Spleen (tissue), 11 donors: ENCODE measurements around the gene C16orf89. TPM values are rescaled to one million over a fixed set of nuclear protein-coding genes. Genes with fewer than 3 reads are reported as not detected.

Source experiments
- DNase-seq: peaks from one replicate; pipeline ENCODE4 v3.0.0-alpha.2; 2020
- H3K27ac ChIP-seq, 8 donors: fragments of 200-600 bp; sonication (generic) in 7 of 8; 1 replicate in 4 of 8; 2 replicates in 4 of 8; pipeline versions ENCODE4 v1.5.0 to v1.8.0; 2016 to 2021; ENCODE audit warnings: inconsistent platforms in 4 of 8, mild to moderate bottlenecking in 4 of 8, moderate library complexity in 1 of 8
- H3K27me3 ChIP-seq, 7 donors: fragments of 200-600 bp; sonication (generic) in 6 of 7; replicated peaks in 1 of 7; 1 replicate in 4 of 7; 2 replicates in 3 of 7; pipeline versions ENCODE4 v1.5.0 to v1.8.0; 2016 to 2021; ENCODE audit warnings: inconsistent platforms in 3 of 7, mild to moderate bottlenecking in 1 of 7
- H3K36me3 ChIP-seq, 6 donors: fragments of 200-600 bp; sonication (generic) in 5 of 6; 1 replicate in 4 of 6; 2 replicates in 2 of 6; pipeline versions ENCODE4 v1.5.0 to v1.8.0; 2016 to 2021; ENCODE audit warnings: inconsistent platforms in 2 of 6
- H3K4me1 ChIP-seq, 6 donors: fragments of 200-600 bp; sonication (generic) in 5 of 6; 1 replicate in 3 of 6; 2 replicates in 3 of 6; pipeline versions ENCODE4 v1.5.0 to v1.8.0; 2016 to 2021; ENCODE audit warnings: inconsistent platforms in 3 of 6
- H3K4me3 ChIP-seq, 8 donors: fragments of 200-600 bp; sonication (generic) in 7 of 8; 1 replicate in 4 of 8; 2 replicates in 4 of 8; pipeline versions ENCODE4 v1.5.0 to v1.8.0; 2016 to 2021; ENCODE audit warnings: inconsistent platforms in 4 of 8, mild to moderate bottlenecking in 4 of 8, moderate library complexity in 2 of 8
- H3K9me3 ChIP-seq, 8 donors: fragments of 200-600 bp; sonication (generic) in 7 of 8; 1 replicate in 4 of 8; 2 replicates in 4 of 8; pipeline versions ENCODE4 v1.5.0 to v1.8.0; 2016 to 2021; ENCODE audit warnings: inconsistent platforms in 4 of 8
- POLR2A ChIP-seq, 3 donors: fragments of 450-650 bp; IDR thresholded peaks; one replicate each; pipeline ENCODE4 v1.5.1; 2017; ENCODE audit warnings: antibody characterized with exemption in 3 of 3, mild to moderate bottlenecking in 1 of 3
- POLR2AphosphoS5 ChIP-seq, 3 donors: sonication (generic); formaldehyde crosslinking; IDR thresholded peaks; one replicate each; pipeline ENCODE4 v1.5.1; 2017; ENCODE audit warnings: antibody characterized with exemption in 3 of 3
- WGBS, 5 donors: extraction: QIAGEN DNeasy Blood & Tissue Kit in 3 of 5; methylation state at CpG; one replicate each; pipeline versions ENCODE4 v1.1.5 to v1.1.7; 2013 to 2018; 5-methylcytosine and 5-hydroxymethylcytosine counted together
- intact Hi-C: fragments of 100-400 bp; cut with DNase I; formaldehyde crosslinking; loops from one replicate; pipeline ENCODE4 v1.15.0; 2023; ENCODE audit warnings: low total_unique reads
- polyA plus RNA-seq, 3 donors: library from polyadenylated mRNA; stranded (reverse); fragments of 200-250 nt; gene quantifications; one replicate each; pipeline ENCODE4 v1.2.1, GENCODE V29; 2013
- total RNA-seq, 7 donors: library from RNA; depleted of rRNA in 3 of 7; stranded (reverse); fragments of >200 nt in 3 of 7; fragmentation: NEBNext Ultra II Directional in 4 of 7; extraction: Animal tissue kit (Norgen Biotek cat#: 25700) in 4 of 7; gene quantifications; one replicate each; pipeline versions ENCODE4 v1.1.0 to v1.2.1, GENCODE V29; 2016 to 2021
- TF ChIP-seq, protein P1 (sequence below), 11 experiments: fragments of 200-600 bp in 7 of 11; fragments of 450-650 bp in 4 of 11; sonication (generic) in 4 of 11; IDR thresholded peaks in 8 of 11; conservative IDR thresholded peaks in 3 of 11; 1 replicate in 7 of 11; 2 replicates in 4 of 11; pipeline versions ENCODE4 v1.4.0 to v1.8.0; 2016 to 2021; ENCODE audit warnings: antibody characterized with exemption in 11 of 11, inconsistent platforms in 4 of 11, mild to moderate bottlenecking in 1 of 11
- donor health status: healthy with polysubstance abuse.
- donor health status: DM: no; HTN: no; CAD: no; lungs with moderate emphysema.
- donor health status: DM: no; HTN: no; CAD: no.
- donor health status: Bipolar disorder and iron deficiency.
- donor health status: healthy.
- donor health status: DM: no; HTN: no; CAD: no.
- donor health status: DM: yes; HTN: yes; CAD: no.

Gene C16orf89
- total and polyA plus RNA-seq, 10 donors = 0.34 to 5.7 (median 1.7) TPM; not detected in 1

DNA sequence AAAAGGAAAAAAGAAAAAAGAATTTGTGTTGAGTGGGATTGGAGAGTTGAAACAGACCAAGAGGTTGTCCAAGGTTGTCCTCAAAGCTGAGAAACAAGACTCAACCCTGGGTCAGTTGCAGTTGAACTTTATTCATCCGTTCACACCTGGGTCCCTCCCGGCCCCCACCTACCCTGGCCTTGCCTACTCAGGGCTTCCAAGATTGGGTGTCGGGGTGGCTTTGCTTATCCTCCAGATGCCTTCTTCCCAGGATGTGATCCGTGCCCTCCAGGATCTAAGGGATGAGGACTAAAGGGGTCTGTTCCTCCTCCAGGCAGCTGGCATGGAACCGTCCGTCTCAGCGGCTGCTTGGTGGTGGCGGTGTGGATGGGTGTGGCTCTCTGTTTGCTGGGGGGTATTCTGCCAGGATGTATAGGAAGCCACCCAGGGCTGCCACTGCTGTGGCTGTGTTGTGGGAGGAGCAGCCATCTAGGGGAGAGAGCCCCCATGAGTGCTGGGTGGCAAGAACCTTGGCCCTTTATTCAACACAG is 21.7 kb downstream of the C16orf89 start:
- Histone ChIP-seq H3K36me3 (peaks cover 0 to 22% (median 0%) of the 10 kb centered on the region in 6 donors), H3K27ac (no peak overlapping the region), H3K4me3 (no peak overlapping the region), H3K27me3 (no peaks in the 10 kb centered on the region), H3K9me3 (peaks cover 0 to 5% (median 0%) of the 10 kb centered on the region in 8 donors), H3K4me1 (no peaks in the 10 kb centered on the region)
- TF ChIP-seq POLR2A (IDR thresholded peaks at IDR 0.05) = no peak
- TF ChIP-seq POLR2AphosphoS5 (IDR thresholded peaks at IDR 0.05) = no peak
- TF ChIP-seq, protein P1, sequence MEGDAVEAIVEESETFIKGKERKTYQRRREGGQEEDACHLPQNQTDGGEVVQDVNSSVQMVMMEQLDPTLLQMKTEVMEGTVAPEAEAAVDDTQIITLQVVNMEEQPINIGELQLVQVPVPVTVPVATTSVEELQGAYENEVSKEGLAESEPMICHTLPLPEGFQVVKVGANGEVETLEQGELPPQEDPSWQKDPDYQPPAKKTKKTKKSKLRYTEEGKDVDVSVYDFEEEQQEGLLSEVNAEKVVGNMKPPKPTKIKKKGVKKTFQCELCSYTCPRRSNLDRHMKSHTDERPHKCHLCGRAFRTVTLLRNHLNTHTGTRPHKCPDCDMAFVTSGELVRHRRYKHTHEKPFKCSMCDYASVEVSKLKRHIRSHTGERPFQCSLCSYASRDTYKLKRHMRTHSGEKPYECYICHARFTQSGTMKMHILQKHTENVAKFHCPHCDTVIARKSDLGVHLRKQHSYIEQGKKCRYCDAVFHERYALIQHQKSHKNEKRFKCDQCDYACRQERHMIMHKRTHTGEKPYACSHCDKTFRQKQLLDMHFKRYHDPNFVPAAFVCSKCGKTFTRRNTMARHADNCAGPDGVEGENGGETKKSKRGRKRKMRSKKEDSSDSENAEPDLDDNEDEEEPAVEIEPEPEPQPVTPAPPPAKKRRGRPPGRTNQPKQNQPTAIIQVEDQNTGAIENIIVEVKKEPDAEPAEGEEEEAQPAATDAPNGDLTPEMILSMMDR (IDR thresholded peaks at IDR 0.05 in 8 of 11, conservative IDR thresholded peaks at IDR 0.05 in 3 of 11) = no peak
- WGBS, 5 donors = 91 to 93% (median 92%) methylated on average over 8 of the region's 8 CpGs
- DNase-seq = peak; percentile 35
- intact Hi-C loops = no loop called here

DNA sequence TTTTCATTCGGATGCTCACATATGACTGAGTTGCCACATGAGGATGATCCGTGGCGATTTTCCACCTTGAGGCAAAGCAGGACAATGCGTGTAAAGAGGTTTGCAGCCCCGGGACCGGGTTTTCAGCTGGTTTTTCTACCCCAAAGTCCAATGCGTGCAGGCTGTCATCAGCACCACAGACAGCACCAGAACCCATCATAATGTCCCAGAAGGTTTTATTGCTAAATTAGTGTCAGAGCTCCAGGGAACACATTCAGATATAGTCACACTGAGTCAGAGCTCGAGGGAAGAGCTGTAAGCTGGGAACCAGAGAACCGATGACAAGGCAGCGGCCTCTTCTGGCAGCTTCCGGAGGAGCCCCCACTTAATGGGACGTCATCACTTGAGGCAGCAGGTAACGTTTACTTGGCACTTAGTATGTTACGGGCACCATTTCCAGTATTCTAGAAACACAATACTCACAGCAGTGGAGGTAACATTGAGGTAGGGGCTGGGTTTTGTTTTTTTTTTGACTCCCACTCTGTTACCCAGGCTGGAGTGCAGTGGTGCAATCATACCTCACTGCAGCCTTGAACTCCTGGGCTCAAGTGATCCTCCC is 23.1 kb downstream of the C16orf89 start:
- no peaks in the 10 kb centered on the region for H3K27me3 ChIP-seq
- WGBS, 5 donors = 78 to 87% (median 84%) methylated on average over 14 of the region's 14 CpGs
- H3K27ac ChIP-seq = no peak overlapping the region
- no peaks in the 10 kb centered on the region for H3K9me3 ChIP-seq
- no peaks in the 10 kb centered on the region for H3K4me1 ChIP-seq
- intact Hi-C loops = no loop called here
- H3K36me3 ChIP-seq = peaks cover 0 to 22% (median 0%) of the 10 kb centered on the region in 6 donors
- DNase-seq = no peak
- H3K4me3 ChIP-seq = no peak overlapping the region
- TF ChIP-seq, protein P1 (IDR thresholded peaks at IDR 0.05 in 8 of 11, conservative IDR thresholded peaks at IDR 0.05 in 3 of 11) = no peak
- TF ChIP-seq POLR2A (IDR thresholded peaks at IDR 0.05) (no peak), POLR2AphosphoS5 (IDR thresholded peaks at IDR 0.05) (no peak)

DNA sequence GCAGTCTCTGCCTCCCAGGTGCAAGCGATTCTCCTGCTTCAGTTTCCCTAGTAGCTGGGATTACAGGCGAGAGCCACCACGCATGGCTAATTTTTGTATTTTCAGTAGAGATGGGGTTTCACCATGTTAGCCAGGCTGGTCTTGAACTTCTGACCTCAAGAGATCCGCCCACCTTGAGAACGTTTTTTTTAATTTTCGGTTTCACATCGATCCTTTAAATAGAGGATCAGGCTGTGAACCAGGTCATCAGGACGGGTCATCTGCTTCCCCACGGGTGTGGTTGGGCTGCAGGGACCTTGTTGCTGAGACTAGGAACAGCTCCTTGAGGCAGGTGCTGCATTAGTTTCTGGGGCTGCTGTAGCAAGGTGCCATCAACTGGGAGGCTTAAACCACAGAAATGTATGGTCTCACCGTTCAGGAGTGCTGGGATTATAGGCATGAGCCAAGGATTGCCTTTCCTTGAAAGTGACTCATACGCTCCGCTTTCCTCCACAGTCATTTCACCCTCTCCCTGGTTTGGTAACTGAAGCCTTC is 24.1 kb downstream of the C16orf89 start:
- Histone ChIP-seq H3K9me3 (no peaks in the 10 kb centered on the region), H3K4me1 (no peaks in the 10 kb centered on the region), H3K27ac (no peak overlapping the region), H3K4me3 (no peak overlapping the region), H3K27me3 (no peaks in the 10 kb centered on the region), H3K36me3 (peaks cover 0 to 22% (median 0%) of the 10 kb centered on the region in 6 donors)
- 69 to 80% (median 76%) methylated on average over 12 of the region's 12 CpGs for WGBS, 5 donors
- TF ChIP-seq POLR2AphosphoS5 (IDR thresholded peaks at IDR 0.05) (no peak), POLR2A (IDR thresholded peaks at IDR 0.05) (no peak)
- TF ChIP-seq, protein P1 (IDR thresholded peaks at IDR 0.05 in 8 of 11, conservative IDR thresholded peaks at IDR 0.05 in 3 of 11) = no peak
- DNase-seq = peak; percentile 46
- intact Hi-C loops = no loop called here

DNA sequence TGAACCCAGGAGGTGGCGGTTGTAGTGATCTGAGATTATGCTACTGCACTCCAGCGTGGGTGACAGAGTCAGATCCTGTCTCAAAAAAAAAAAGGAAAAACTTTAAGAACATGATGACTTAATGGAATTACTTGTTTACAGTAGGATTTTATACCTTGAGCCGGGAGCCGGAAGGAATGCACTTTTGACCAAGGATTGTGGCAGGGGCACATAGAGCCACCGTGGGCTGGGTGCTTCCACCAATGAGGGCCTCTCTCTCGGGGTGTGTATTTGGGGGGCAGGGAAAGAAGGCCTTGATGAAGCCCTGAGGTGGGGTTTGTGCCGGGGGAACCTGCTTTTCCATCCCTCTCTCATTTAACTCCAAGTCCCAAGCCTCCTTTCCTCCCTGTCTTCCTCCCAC is 25.3 kb downstream of the C16orf89 start:
- DNase-seq = peak; percentile 41
- intact Hi-C loops = no loop called here

More for the DNA sequence above, 25.3 kb downstream of the C16orf89 start:
- Histone ChIP-seq H3K27me3 (no peaks in the 10 kb centered on the region), H3K4me1 (no peaks in the 10 kb centered on the region), H3K4me3 (no peak overlapping the region), H3K27ac (no peak overlapping the region), H3K36me3 (peaks cover 0 to 14% (median 0%) of the 10 kb centered on the region in 6 donors), H3K9me3 (no peaks in the 10 kb centered on the region)
- WGBS, 5 donors = 76 to 88% (median 87%) methylated on average over 7 of the region's 7 CpGs
- TF ChIP-seq POLR2A (IDR thresholded peaks at IDR 0.05) (no peak), POLR2AphosphoS5 (IDR thresholded peaks at IDR 0.05) (no peak)
- TF ChIP-seq, protein P1 (IDR thresholded peaks at IDR 0.05 in 8 of 11, conservative IDR thresholded peaks at IDR 0.05 in 3 of 11) = no peak
